K562 (cell line): ENCODE measurements around the gene DENND2A. TPM values are rescaled to one million over a fixed set of nuclear protein-coding genes. Genes with fewer than 3 reads are reported as not detected.

Experiments
- CREBBP ChIP-seq: IDR thresholded peaks from one replicate; pipeline ENCODE4 v1.6.1; 2012; ENCODE audit warnings: low read depth, mild to moderate bottlenecking, control low read depth, inconsistent platforms, low read length
- HINFP ChIP-seq: fragments of 450-650 bp; conservative IDR thresholded peaks from 2 replicates; pipeline ENCODE4 v1.6.1; 2016; ENCODE audit warnings: missing genetic modification characterization, low read depth, mild to moderate bottlenecking, control low read depth, missing compliant biosample characterization
- IRF2 ChIP-seq: sonication (generic); formaldehyde crosslinking; IDR thresholded peaks from 2 replicates; pipeline ENCODE4 v1.8.1; 2022; ENCODE audit warnings: mild to moderate bottlenecking, missing genetic modification reagents
- LARP7 ChIP-seq: fragments of 450-650 bp; IDR thresholded peaks from 2 replicates; pipeline ENCODE4 v1.6.1; 2016
- MYC ChIP-seq, 2 experiments: fragments of 250-450 bp in 1 of 2; sonication (Bioruptor Pico) in 1 of 2; IDR thresholded peaks; 2 replicates each; pipeline versions ENCODE4 v1.5.1 to v1.6.1; 2012 to 2021; ENCODE audit warnings: low read depth in 2 of 2, borderline replicate concordance in 1 of 2, improper control_type of control experiment in 1 of 2, low read length in 1 of 2, mild to moderate bottlenecking in 1 of 2, moderate library complexity in 1 of 2
- MYNN ChIP-seq, 2 experiments: sonication (generic); formaldehyde crosslinking in 1 of 2; IDR thresholded peaks; 2 replicates each; pipeline versions ENCODE4 v1.5.0 to v1.6.1; 2016 to 2020; ENCODE audit warnings: antibody characterized with exemption in 1 of 2, missing genetic modification reagents in 1 of 2
- NONO ChIP-seq, 2 experiments: fragments of 200-400 bp in 1 of 2; fragments of 450-650 bp in 1 of 2; formaldehyde crosslinking in 1 of 2; IDR thresholded peaks; 2 replicates each; pipeline ENCODE4 v1.6.1; 2017; ENCODE audit warnings: low read depth in 2 of 2, mild to moderate bottlenecking in 2 of 2, moderate library complexity in 2 of 2, low read length in 1 of 2
- POLR2A ChIP-seq: fragments of 450-650 bp; conservative IDR thresholded peaks from 2 replicates; pipeline ENCODE4 v1.6.1; 2016
- PRMT5 ChIP-seq: sonication (generic); formaldehyde crosslinking; IDR thresholded peaks from 2 replicates; pipeline ENCODE4 v1.5.0; 2020; ENCODE audit warnings: missing genetic modification reagents
- RBM34 ChIP-seq: fragments of 200-400 bp; formaldehyde crosslinking; IDR thresholded peaks from 2 replicates; pipeline ENCODE4 v1.6.1; 2018; ENCODE audit warnings: low read length, borderline replicate concordance; ENCODE audit not compliant: insufficient read depth
- ZBTB1 ChIP-seq: sonication (generic); formaldehyde crosslinking; IDR thresholded peaks from 2 replicates; pipeline ENCODE4 v1.8.1; 2023; ENCODE audit warnings: missing genetic modification reagents, low read depth, mild to moderate bottlenecking, borderline replicate concordance
- ZBTB11 ChIP-seq, 3 experiments: fragments of 200-800 bp in 1 of 3; fragments of 250-450 bp in 1 of 3; fragments of 450-650 bp in 1 of 3; sonication (Bioruptor Pico) in 1 of 3; sonication (Bioruptor generic) in 1 of 3; formaldehyde crosslinking in 1 of 3; IDR thresholded peaks; 2 replicates each; pipeline versions ENCODE4 v1.6.1 to v1.8.0; 2016 to 2022; ENCODE audit warnings: mild to moderate bottlenecking in 2 of 3, missing genetic modification characterization in 2 of 3, missing compliant biosample characterization in 1 of 3, moderate library complexity in 1 of 3
- ZBTB5 ChIP-seq: fragments of 450-650 bp; IDR thresholded peaks from 2 replicates; pipeline ENCODE4 v1.6.1; 2017; ENCODE audit warnings: antibody characterized with exemption
- ZBTB9 ChIP-seq: fragments of 450-650 bp; formaldehyde crosslinking; IDR thresholded peaks from 2 replicates; pipeline ENCODE4 v1.4.0; 2020; ENCODE audit warnings: mild to moderate bottlenecking, moderate library complexity
- ZNF384 ChIP-seq: IDR thresholded peaks from 2 replicates; pipeline ENCODE4 v1.6.1; 2012; ENCODE audit warnings: low read depth, low read length, improper control_type of control experiment
- ZNF668 ChIP-seq: fragments of 250-450 bp; sonication (Bioruptor Pico); IDR thresholded peaks from 2 replicates; pipeline ENCODE4 v1.8.0; 2022; ENCODE audit warnings: mild to moderate bottlenecking, inconsistent platforms
- polyA plus RNA-seq, 8 experiments: library from polyadenylated mRNA; depleted of rRNA in 4 of 8; stranded (reverse) in 5 of 8; unstranded in 3 of 8; fragments of >200 nt; fragmentation: Nextera tagmentation in 2 of 8; fragmentation: Illumina TruSeq in 1 of 8; extraction: Ambion mirVana in 2 of 8; extraction: Trizol in 1 of 8; gene quantifications; 2 replicates each; pipeline versions ENCODE4 v1.2.1 to v1.2.3, GENCODE V29; 2011 to 2014; ENCODE audit warnings: inconsistent platforms in 1 of 8, missing spikeins in 1 of 8
- total RNA-seq, 7 experiments: library from RNA; depleted of rRNA in 6 of 7; stranded (reverse); fragments of >200 nt in 6 of 7; fragmentation: Illumina TruSeq in 2 of 7; extraction: Trizol in 2 of 7; gene quantifications; 2 replicates each; pipeline versions ENCODE4 v1.2.1 to v1.2.3, GENCODE V29; 2011 to 2021; ENCODE audit warnings: low replicate concordance in 1 of 7

DENND2A gene
- total and polyA plus RNA-seq, 9 of the 15 experiments (the other 6 are each of a cell fraction or from before 2014, with no cell fraction given), result not detected

DNA sequence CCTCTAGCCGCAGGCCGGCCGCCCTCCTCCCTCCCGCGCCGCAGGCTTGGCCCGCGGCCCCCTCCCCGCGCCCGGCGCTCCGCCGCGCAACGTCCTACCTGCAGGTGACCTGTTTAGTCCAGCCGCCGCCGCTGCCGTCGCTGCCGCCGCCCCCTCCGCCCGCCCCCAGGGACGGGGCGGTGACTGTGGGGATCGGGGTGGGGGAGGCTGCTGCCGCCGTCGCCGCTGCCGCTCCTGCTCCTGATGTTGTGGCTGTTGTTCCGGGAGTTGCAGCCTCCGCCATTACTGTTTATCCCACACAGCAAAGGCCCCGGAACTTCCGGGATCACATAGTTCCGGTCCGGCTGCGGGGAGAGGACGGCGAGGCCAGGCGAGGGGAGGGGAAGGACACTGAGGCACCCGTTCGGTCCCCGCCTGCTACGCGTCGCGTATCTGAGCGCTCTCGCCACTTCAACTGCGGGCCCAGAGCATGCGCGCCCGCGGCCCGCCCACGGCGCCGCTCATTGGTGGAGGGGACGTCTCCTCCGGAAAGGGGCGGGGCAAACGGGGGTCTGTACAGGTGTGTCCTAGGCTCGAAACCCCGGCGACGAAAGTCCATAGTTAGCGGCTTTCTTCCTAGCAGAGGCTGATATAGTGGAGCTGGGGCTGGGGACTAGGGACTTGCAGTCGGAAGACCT lies 161.4 kb downstream of the DENND2A start, which contains the start of gene MKRN1 (continued):
- peak; percentile 83 to 98 (median 93); a peak in 5 of 6 replicates for TF ChIP-seq ZBTB11 (CRISPR knock-in tag; IDR thresholded peaks at IDR 0.05)
- TF ChIP-seq LARP7, result no peak
- peak; percentile 90 for TF ChIP-seq MYC (IDR thresholded peaks at IDR 0.05; ENCODE audit: low read depth, low read length)
- no peak for TF ChIP-seq MYC (CRISPR knock-in tag; IDR thresholded peaks at IDR 0.05; ENCODE audit: borderline replicate concordance, low read depth)
- TF ChIP-seq MYNN (IDR thresholded peaks at IDR 0.05), result 0 out of 2 replicates have a peak, but pooled peaks have one; percentile 14
- TF ChIP-seq MYNN (CRISPR knock-in tag; IDR thresholded peaks at IDR 0.05), result no peak
- peak; percentile 89 for TF ChIP-seq IRF2 (CRISPR knock-in tag)
- TF ChIP-seq ZBTB1 (CRISPR knock-in tag), result peak; percentile 88
- no peak for TF ChIP-seq HINFP (tag)
- TF ChIP-seq ZBTB5, result no peak
- TF ChIP-seq PRMT5 (CRISPR knock-in tag), result no peak
- TF ChIP-seq RBM34, result no peak
- TF ChIP-seq ZBTB9 (CRISPR knock-in tag), result no peak
- no peak for TF ChIP-seq CREBBP
- peak in 1 of 2 experiments; percentile 73; a peak in 3 of 4 replicates for TF ChIP-seq NONO (IDR thresholded peaks at IDR 0.05; ENCODE audit: low read depth in 2 of 2, low read length in 1 of 2)
- TF ChIP-seq ZNF668 (CRISPR knock-in tag), result no peak
- no peak for TF ChIP-seq ZNF384
- peak; percentile 94 for TF ChIP-seq POLR2A
